K562 (cell line): ENCODE results near the gene TUBB2A. TPM values are rescaled to one million over a fixed set of nuclear protein-coding genes. Genes with fewer than 3 reads are reported as not detected.

ENCODE experiments used
- CBX1 ChIP-seq: sonication (generic); IDR thresholded peaks from 2 replicates; pipeline ENCODE4 v1.6.1; 2016; ENCODE audit warnings: antibody characterized with exemption, low read depth, mild to moderate bottlenecking
- CHD2 ChIP-seq: IDR thresholded peaks from 2 replicates; pipeline ENCODE4 v1.6.1; 2011; ENCODE audit warnings: low read depth, low read length
- CSDE1 ChIP-seq, 2 experiments: fragments of 450-650 bp; IDR thresholded peaks; 2 replicates each; pipeline ENCODE4 v1.6.1; 2016; ENCODE audit warnings: mild to moderate bottlenecking in 1 of 2
- CTBP1 ChIP-seq: fragments of 450-650 bp; IDR thresholded peaks from 2 replicates; pipeline ENCODE4 v1.6.1; 2016; ENCODE audit warnings: borderline replicate concordance
- ETV6 ChIP-seq, 3 experiments: fragments of 150-350 bp in 1 of 3; sonication (generic) in 1 of 3; formaldehyde crosslinking in 1 of 3; IDR thresholded peaks; 2 replicates each; pipeline versions ENCODE4 v1.6.1 to v1.8.0; 2014 to 2022; ENCODE audit warnings: borderline replicate concordance in 2 of 3, low read depth in 2 of 3, antibody characterized with exemption in 1 of 3, low read length in 1 of 3, mild to moderate bottlenecking in 1 of 3, missing genetic modification reagents in 1 of 3
- FOXK2 ChIP-seq, 2 experiments: fragments of 450-650 bp; IDR thresholded peaks in 1 of 2; conservative IDR thresholded peaks in 1 of 2; 2 replicates each; pipeline ENCODE4 v1.6.1; 2016; ENCODE audit warnings: low read depth in 2 of 2, mild to moderate bottlenecking in 1 of 2
- FOXM1 ChIP-seq, 2 experiments: fragments of 450-650 bp in 1 of 2; sonication (generic) in 1 of 2; formaldehyde crosslinking in 1 of 2; IDR thresholded peaks; 2 replicates each; pipeline versions ENCODE4 v1.6.1 to v1.9.0; 2017 to 2022; ENCODE audit warnings: low read depth in 2 of 2, mild to moderate bottlenecking in 2 of 2, missing genetic modification reagents in 1 of 2, moderate library complexity in 1 of 2
- MAFK ChIP-seq: IDR thresholded peaks from 2 replicates; pipeline ENCODE4 v1.6.1; 2011; ENCODE audit warnings: low read length, improper control_type of control experiment
- SLC30A9 ChIP-seq: fragments of 250-450 bp; sonication (Bioruptor Pico); IDR thresholded peaks from 2 replicates; pipeline ENCODE4 v1.8.0; 2022; ENCODE audit warnings: mild to moderate bottlenecking, moderate library complexity
- SP1 ChIP-seq: sonication (generic); formaldehyde crosslinking; IDR thresholded peaks from 2 replicates; pipeline ENCODE4 v1.8.1; 2022; ENCODE audit warnings: mild to moderate bottlenecking, missing genetic modification reagents
- SRSF9 ChIP-seq: fragments of 200-400 bp; formaldehyde crosslinking; IDR thresholded peaks from 2 replicates; pipeline ENCODE4 v1.6.1; 2017; ENCODE audit warnings: low read depth, low read length, borderline replicate concordance
- ZFX ChIP-seq: sonication (generic); formaldehyde crosslinking; IDR thresholded peaks from 2 replicates; pipeline ENCODE4 v1.8.0; 2022; ENCODE audit warnings: mild to moderate bottlenecking, missing genetic modification reagents, moderate library complexity
- ZNF431 ChIP-seq: sonication (generic); formaldehyde crosslinking; IDR thresholded peaks from 2 replicates; pipeline ENCODE4 v1.8.0; 2022; ENCODE audit warnings: mild to moderate bottlenecking, missing genetic modification reagents
- polyA plus RNA-seq, 8 experiments: library from polyadenylated mRNA; depleted of rRNA in 4 of 8; stranded (reverse) in 5 of 8; unstranded in 3 of 8; fragments of >200 nt; fragmentation: Nextera tagmentation in 2 of 8; fragmentation: Illumina TruSeq in 1 of 8; extraction: Ambion mirVana in 2 of 8; extraction: Trizol in 1 of 8; gene quantifications; 2 replicates each; pipeline versions ENCODE4 v1.2.1 to v1.2.3, GENCODE V29; 2011 to 2014; ENCODE audit warnings: inconsistent platforms in 1 of 8, missing spikeins in 1 of 8
- total RNA-seq, 7 experiments: library from RNA; depleted of rRNA in 6 of 7; stranded (reverse); fragments of >200 nt in 6 of 7; fragmentation: Illumina TruSeq in 2 of 7; extraction: Trizol in 2 of 7; gene quantifications; 2 replicates each; pipeline versions ENCODE4 v1.2.1 to v1.2.3, GENCODE V29; 2011 to 2021; ENCODE audit warnings: low replicate concordance in 1 of 7
- TF ChIP-seq, protein P1 (sequence below): sonication (generic); formaldehyde crosslinking; IDR thresholded peaks from 2 replicates; pipeline ENCODE4 v1.8.0; 2022; ENCODE audit warnings: missing genetic modification reagents, mild to moderate bottlenecking, borderline replicate concordance
- TF ChIP-seq, protein P2 (sequence below): fragments of 450-650 bp; formaldehyde crosslinking; IDR thresholded peaks from 2 replicates; pipeline ENCODE4 v1.4.0; 2020; ENCODE audit warnings: mild to moderate bottlenecking, mixed read lengths
- TF ChIP-seq, protein P3 (sequence below): sonication (generic); formaldehyde crosslinking; IDR thresholded peaks from 2 replicates; pipeline ENCODE4 v1.8.1; 2023; ENCODE audit warnings: mild to moderate bottlenecking, missing genetic modification reagents
- TF ChIP-seq, protein P4 (sequence below): fragments of 450-650 bp; IDR thresholded peaks from 2 replicates; pipeline ENCODE4 v1.6.1; 2014; ENCODE audit warnings: low read depth, mild to moderate bottlenecking, moderate library complexity, borderline replicate concordance

TUBB2A gene
- total and polyA plus RNA-seq, 9 of the 15 experiments (the other 6 are each of a cell fraction or from before 2014, with no cell fraction given) = 3.6 to 92.1 (median 45.6) TPM

DNA sequence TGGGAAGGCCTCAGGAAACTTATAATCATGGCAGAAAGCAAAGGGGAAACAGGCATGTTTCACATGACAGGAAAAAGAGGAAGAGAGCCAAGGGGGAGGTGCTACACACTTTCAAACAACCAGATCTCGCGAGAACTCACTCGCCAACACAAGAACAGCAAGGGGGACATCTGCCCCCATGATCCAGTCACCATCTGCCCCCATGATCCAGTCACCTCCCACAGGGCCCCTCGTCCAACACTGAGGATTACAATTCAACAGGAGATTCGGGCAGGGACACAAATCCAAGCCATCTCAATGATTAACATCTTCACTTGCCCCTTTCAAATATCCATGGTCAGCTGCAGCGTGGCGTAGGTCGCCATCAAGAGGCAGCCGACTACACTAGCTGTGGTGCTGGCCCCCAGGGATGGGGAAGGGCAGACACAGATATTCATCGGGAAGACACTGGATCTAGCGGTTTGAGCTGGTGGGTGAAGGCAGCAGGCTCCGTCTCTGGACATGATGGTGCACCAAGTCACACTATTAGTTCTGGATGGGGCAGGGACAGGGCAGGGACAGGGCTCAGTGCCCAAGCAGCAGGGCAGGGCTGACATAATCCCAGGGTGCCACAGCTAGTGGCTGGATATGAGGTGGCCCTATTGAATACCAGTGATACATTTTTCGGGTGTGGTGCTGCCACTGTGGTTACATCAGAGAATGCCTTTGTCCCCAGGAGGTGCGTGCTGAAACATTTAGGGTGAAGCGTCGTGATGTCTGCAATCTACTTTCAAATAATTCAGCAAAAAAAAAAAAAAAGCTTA, 38.6 kb upstream of the TUBB2A start (continued):
- TF ChIP-seq ETV6 (IDR thresholded peaks at IDR 0.05; ENCODE audit: borderline replicate concordance in 1 of 2, low read depth in 2 of 2, low read length in 1 of 2) (no peak), ETV6 (CRISPR knock-in tag; IDR thresholded peaks at IDR 0.05; ENCODE audit: borderline replicate concordance) (no peak), ZNF431 (0 out of 2 replicates have a peak, but pooled peaks have one; percentile 40), SLC30A9 (CRISPR knock-in tag) (no peak), CTBP1 (peak; percentile 70), CBX1 (peak; percentile 91), ZFX (no peak), FOXM1 (IDR thresholded peaks at IDR 0.05; ENCODE audit: low read depth) (0 out of 2 replicates have a peak, but pooled peaks have one; percentile 72), FOXM1 (CRISPR knock-in tag; IDR thresholded peaks at IDR 0.05; ENCODE audit: low read depth) (0 out of 2 replicates have a peak, but pooled peaks have one; percentile 59), SP1 (CRISPR knock-in tag) (peak; percentile 79), SRSF9 (no peak), CSDE1 (IDR thresholded peaks at IDR 0.05) (no peak), CHD2 (peak; percentile 97), FOXK2 (conservative IDR thresholded peaks at IDR 0.05 in 1 of 2, IDR thresholded peaks at IDR 0.05 in 1 of 2; ENCODE audit: low read depth in 2 of 2) (peak; percentile 87 to 90), MAFK (peak; percentile 14; the same call in 1 of the 2 replicates)
- TF ChIP-seq, protein P1, sequence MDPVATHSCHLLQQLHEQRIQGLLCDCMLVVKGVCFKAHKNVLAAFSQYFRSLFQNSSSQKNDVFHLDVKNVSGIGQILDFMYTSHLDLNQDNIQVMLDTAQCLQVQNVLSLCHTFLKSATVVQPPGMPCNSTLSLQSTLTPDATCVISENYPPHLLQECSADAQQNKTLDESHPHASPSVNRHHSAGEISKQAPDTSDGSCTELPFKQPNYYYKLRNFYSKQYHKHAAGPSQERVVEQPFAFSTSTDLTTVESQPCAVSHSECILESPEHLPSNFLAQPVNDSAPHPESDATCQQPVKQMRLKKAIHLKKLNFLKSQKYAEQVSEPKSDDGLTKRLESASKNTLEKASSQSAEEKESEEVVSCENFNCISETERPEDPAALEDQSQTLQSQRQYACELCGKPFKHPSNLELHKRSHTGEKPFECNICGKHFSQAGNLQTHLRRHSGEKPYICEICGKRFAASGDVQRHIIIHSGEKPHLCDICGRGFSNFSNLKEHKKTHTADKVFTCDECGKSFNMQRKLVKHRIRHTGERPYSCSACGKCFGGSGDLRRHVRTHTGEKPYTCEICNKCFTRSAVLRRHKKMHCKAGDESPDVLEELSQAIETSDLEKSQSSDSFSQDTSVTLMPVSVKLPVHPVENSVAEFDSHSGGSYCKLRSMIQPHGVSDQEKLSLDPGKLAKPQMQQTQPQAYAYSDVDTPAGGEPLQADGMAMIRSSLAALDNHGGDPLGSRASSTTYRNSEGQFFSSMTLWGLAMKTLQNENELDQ (CRISPR knock-in tag) = no peak
- TF ChIP-seq, protein P2, sequence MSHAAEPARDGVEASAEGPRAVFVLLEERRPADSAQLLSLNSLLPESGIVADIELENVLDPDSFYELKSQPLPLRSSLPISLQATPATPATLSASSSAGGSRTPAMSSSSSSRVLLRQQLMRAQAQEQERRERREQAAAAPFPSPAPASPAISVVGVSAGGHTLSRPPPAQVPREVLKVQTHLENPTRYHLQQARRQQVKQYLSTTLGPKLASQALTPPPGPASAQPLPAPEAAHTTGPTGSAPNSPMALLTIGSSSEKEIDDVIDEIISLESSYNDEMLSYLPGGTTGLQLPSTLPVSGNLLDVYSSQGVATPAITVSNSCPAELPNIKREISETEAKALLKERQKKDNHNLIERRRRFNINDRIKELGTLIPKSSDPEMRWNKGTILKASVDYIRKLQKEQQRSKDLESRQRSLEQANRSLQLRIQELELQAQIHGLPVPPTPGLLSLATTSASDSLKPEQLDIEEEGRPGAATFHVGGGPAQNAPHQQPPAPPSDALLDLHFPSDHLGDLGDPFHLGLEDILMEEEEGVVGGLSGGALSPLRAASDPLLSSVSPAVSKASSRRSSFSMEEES = no peak
- TF ChIP-seq, protein P3, sequence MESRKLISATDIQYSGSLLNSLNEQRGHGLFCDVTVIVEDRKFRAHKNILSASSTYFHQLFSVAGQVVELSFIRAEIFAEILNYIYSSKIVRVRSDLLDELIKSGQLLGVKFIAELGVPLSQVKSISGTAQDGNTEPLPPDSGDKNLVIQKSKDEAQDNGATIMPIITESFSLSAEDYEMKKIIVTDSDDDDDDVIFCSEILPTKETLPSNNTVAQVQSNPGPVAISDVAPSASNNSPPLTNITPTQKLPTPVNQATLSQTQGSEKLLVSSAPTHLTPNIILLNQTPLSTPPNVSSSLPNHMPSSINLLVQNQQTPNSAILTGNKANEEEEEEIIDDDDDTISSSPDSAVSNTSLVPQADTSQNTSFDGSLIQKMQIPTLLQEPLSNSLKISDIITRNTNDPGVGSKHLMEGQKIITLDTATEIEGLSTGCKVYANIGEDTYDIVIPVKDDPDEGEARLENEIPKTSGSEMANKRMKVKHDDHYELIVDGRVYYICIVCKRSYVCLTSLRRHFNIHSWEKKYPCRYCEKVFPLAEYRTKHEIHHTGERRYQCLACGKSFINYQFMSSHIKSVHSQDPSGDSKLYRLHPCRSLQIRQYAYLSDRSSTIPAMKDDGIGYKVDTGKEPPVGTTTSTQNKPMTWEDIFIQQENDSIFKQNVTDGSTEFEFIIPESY (CRISPR knock-in tag) = peak; percentile 84
- TF ChIP-seq, protein P4, sequence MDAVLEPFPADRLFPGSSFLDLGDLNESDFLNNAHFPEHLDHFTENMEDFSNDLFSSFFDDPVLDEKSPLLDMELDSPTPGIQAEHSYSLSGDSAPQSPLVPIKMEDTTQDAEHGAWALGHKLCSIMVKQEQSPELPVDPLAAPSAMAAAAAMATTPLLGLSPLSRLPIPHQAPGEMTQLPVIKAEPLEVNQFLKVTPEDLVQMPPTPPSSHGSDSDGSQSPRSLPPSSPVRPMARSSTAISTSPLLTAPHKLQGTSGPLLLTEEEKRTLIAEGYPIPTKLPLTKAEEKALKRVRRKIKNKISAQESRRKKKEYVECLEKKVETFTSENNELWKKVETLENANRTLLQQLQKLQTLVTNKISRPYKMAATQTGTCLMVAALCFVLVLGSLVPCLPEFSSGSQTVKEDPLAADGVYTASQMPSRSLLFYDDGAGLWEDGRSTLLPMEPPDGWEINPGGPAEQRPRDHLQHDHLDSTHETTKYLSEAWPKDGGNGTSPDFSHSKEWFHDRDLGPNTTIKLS = peak; percentile 79
